OCI-LY7 (cell line): ENCODE data around the gene DPP10. TPM values are rescaled to one million over a fixed set of nuclear protein-coding genes. Genes with fewer than 3 reads are reported as not detected.

Source experiments
- BruUV-seq: library from RNA; stranded (reverse); fragments of 400-500 nt; replicated peaks from 2 replicates; lab custom pipeline; 2021; lab: Mats Ljungman, UMichigan
- CTCF ChIA-PET: fragments of 300-600 bp; sonication (Branson Sonifier 250); formaldehyde crosslinking; loops from one replicate; lab custom pipeline; 2022; ENCODE audit warnings: antibody characterized with exemption; ENCODE audit not compliant: unreplicated experiment; lab: Charles Lee
- POLR2A ChIA-PET: fragments of 300-600 bp; sonication (Branson Sonifier 250); formaldehyde crosslinking; loops from one replicate; lab custom pipeline; 2022; ENCODE audit warnings: antibody characterized with exemption; lab: Charles Lee
- DNase-seq: peaks from one replicate; pipeline ENCODE4 v3.0.0-alpha.2; 2015; ENCODE audit warnings: low spot score
- H2AFZ ChIP-seq: fragments of 200-600 bp; sonication (generic), shearing (Covaris generic); 2 replicates; pipeline ENCODE4 v1.6.1; 2014; ENCODE audit warnings: mild to moderate bottlenecking, antibody characterized with exemption, low read length, moderate library complexity
- H3K27ac ChIP-seq: fragments of 200-600 bp; sonication (generic); 2 replicates; pipeline ENCODE4 v1.5.1; 2014; ENCODE audit warnings: mixed run types, low read depth, mild to moderate bottlenecking, moderate library complexity, low read length, inconsistent platforms; ENCODE audit not compliant: poor library complexity, severe bottlenecking
- H3K36me3 ChIP-seq: fragments of 200-600 bp; sonication (generic); 2 replicates; pipeline ENCODE4 v1.6.1; 2014; ENCODE audit warnings: mild to moderate bottlenecking, antibody characterized with exemption, low read length, moderate library complexity, mixed read lengths; ENCODE audit not compliant: insufficient read depth
- H3K4me1 ChIP-seq: fragments of 200-600 bp; sonication (generic); 2 replicates; pipeline ENCODE4 v1.5.1; 2014; ENCODE audit warnings: mild to moderate bottlenecking, low read length; ENCODE audit not compliant: insufficient read depth, poor library complexity, severe bottlenecking
- H3K4me2 ChIP-seq: fragments of 200-600 bp; sonication (generic); 2 replicates; pipeline ENCODE4 v1.6.1; 2014; ENCODE audit warnings: mild to moderate bottlenecking, low read length
- H3K4me3 ChIP-seq: fragments of 200-600 bp; sonication (generic); 2 replicates; pipeline ENCODE4 v1.5.1; 2014; ENCODE audit warnings: mild to moderate bottlenecking, low read depth, low read length; ENCODE audit not compliant: poor library complexity, severe bottlenecking
- H3K79me2 ChIP-seq: fragments of 200-600 bp; sonication (generic); 2 replicates; pipeline ENCODE4 v1.6.1; 2016; ENCODE audit warnings: low read depth, mild to moderate bottlenecking, low read length, moderate library complexity, mixed read lengths; ENCODE audit not compliant: insufficient read depth
- H3K9me2 ChIP-seq: fragments of 200-600 bp; sonication (generic); 2 replicates; pipeline ENCODE4 v1.6.1; 2016; ENCODE audit warnings: mild to moderate bottlenecking, low read length, mixed read lengths; ENCODE audit not compliant: insufficient read depth
- H3K9me3 ChIP-seq: fragments of 200-600 bp; sonication (generic); 2 replicates; pipeline ENCODE4 v1.6.1; 2014; ENCODE audit warnings: mild to moderate bottlenecking, mixed run types, low read length, mixed read lengths
- H4K20me1 ChIP-seq: fragments of 200-600 bp; sonication (generic); 2 replicates; pipeline ENCODE4 v1.6.1; 2014; ENCODE audit warnings: mild to moderate bottlenecking, antibody characterized with exemption, low read length, moderate library complexity, mixed read lengths; ENCODE audit not compliant: insufficient read depth
- CTCF ChIP-seq: fragments of 200-600 bp; sonication (generic); conservative IDR thresholded peaks from 2 replicates; pipeline ENCODE4 v1.5.1; 2014; ENCODE audit warnings: mild to moderate bottlenecking, antibody characterized with exemption, low read length, moderate library complexity, mixed read lengths
- EZH2phosphoT487 ChIP-seq: fragments of 200-600 bp; sonication (generic); IDR thresholded peaks from 2 replicates; pipeline ENCODE4 v1.6.1; 2018; ENCODE audit warnings: low read depth, borderline replicate concordance, mild to moderate bottlenecking, mixed run types, antibody characterized with exemption, low read length, moderate library complexity, mixed read lengths
- intact Hi-C: fragments of 100-400 bp; cut with micrococcal nuclease; formaldehyde crosslinking; loops from one replicate; pipeline ENCODE4 v1.10.0; 2022; ENCODE audit not compliant: unreplicated experiment
- total RNA-seq, 2 experiments: library from RNA; depleted of rRNA in 1 of 2; stranded (reverse); fragments of >200 nt in 1 of 2; shearing (Covaris generic) in 1 of 2; gene quantifications; 2 replicates each; pipeline ENCODE4 v1.2.3, GENCODE V29; 2014 to 2022

DPP10 gene
- total RNA-seq, 2 experiments from 2014 or later: not detected

GRCh38 chr2:115774361-115774760, 1331.9 kb downstream of the DPP10 start:
- Histone ChIP-seq H4K20me1 (no peaks in the 10 kb centered on the region), H3K4me2 (no peak overlapping the region), H3K9me3 (no peaks in the 10 kb centered on the region), H2AFZ (no peak overlapping the region), H3K4me3 (no peak overlapping the region), H3K79me2 (no peaks in the 10 kb centered on the region), H3K9me2 (no peaks in the 10 kb centered on the region), H3K36me3 (no peaks in the 10 kb centered on the region), H3K4me1 (no peaks in the 10 kb centered on the region), H3K27ac (no peak overlapping the region)
- BruUV-seq: no TSS peak
- intact Hi-C loops: no loop called here
- no peak for DNase-seq
- ChIA-PET CTCF (no interaction called here), POLR2A (no interaction called here)
- TF ChIP-seq EZH2phosphoT487 (no peak), CTCF (no peak)

DNA sequence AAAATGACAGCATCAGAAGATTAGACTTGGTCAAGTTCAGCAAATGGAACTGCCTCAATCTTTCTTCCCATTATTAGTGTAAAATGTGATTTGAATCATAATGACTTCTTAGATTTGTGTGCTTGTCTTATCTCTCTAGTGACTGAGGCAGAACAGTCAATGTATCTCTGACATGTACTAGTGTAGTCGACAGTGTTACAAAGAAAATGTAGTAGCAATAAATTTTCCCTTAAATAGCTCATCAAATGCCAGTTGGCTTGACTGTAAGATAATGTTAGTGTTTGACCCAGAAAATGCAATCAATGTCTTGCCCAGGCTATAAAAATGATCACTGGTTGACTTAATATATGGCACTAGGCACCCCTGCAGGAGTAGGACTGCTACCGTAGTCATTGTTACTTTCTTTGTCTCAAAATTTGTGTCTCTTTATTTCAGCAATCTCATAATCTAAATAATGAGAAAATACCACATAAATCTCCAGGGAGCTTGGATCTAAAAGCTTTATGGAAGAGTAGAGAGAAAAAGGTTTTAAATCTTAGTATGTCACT, 1336.7 kb downstream of the DPP10 start:
- Histone ChIP-seq H3K27ac (no peak overlapping the region), H3K79me2 (no peaks in the 10 kb centered on the region), H3K9me2 (no peaks in the 10 kb centered on the region), H2AFZ (no peak overlapping the region), H3K4me2 (no peak overlapping the region), H3K4me3 (no peak overlapping the region), H3K36me3 (no peaks in the 10 kb centered on the region), H3K9me3 (no peaks in the 10 kb centered on the region), H3K4me1 (no peaks in the 10 kb centered on the region), H4K20me1 (no peaks in the 10 kb centered on the region)
- TF ChIP-seq CTCF (no peak), EZH2phosphoT487 (no peak)
- no peak for DNase-seq
- ChIA-PET POLR2A (no interaction called here), CTCF (no interaction called here)
- no TSS peak for BruUV-seq
- intact Hi-C loops: no loop called here

DNA sequence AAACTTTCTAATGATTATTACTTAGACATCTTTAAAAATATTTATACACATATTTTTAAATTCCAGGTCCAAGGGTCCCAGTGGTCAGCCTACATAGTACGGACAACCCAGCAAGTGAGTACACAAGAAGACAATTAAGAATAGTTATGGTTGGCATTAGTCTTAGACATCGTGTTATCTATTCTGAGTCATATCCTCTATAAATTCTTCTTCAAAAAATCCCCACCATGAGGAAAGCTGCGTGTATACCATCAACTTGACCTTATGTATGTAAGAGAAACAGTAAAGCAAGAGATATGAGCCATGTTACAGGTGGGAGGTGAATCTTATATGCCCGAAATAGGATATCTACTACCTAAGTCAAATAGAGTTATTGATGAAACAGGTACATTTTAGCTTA, 1339.8 kb downstream of the DPP10 start:
- H4K20me1 ChIP-seq: no peaks in the 10 kb centered on the region
- intact Hi-C loops: no loop called here
- POLR2A ChIA-PET: no interaction called here
- no peaks in the 10 kb centered on the region for H3K36me3 ChIP-seq
- H3K27ac ChIP-seq: no peak overlapping the region
- H3K4me2 ChIP-seq: no peak overlapping the region
- DNase-seq: no peak
- no peak overlapping the region for H3K4me3 ChIP-seq
- no peaks in the 10 kb centered on the region for H3K4me1 ChIP-seq
- no peak overlapping the region for H2AFZ ChIP-seq
- H3K9me3 ChIP-seq: no peaks in the 10 kb centered on the region
- CTCF ChIA-PET: no interaction called here
- no peak for TF ChIP-seq CTCF
- no peak for TF ChIP-seq EZH2phosphoT487
- no peaks in the 10 kb centered on the region for H3K9me2 ChIP-seq
- no TSS peak for BruUV-seq
- no peaks in the 10 kb centered on the region for H3K79me2 ChIP-seq
